ENCODE measurements around the gene VPS33A. TPM values are rescaled to one million over a fixed set of nuclear protein-coding genes. Genes with fewer than 3 reads are reported as not detected.

Gene VPS33A
- total and polyA plus RNA-seq, 2 of the 13 experiments (the other 11 are each of a cell fraction or from before 2014, with no cell fraction given): 11.0 to 43.6 TPM

- TF ChIP-seq CENPT (CRISPR knock-in tag; IDR thresholded peaks at IDR 0.05; ENCODE audit: low read depth): no peak
- TF ChIP-seq POGK (CRISPR knock-in tag; conservative IDR thresholded peaks at IDR 0.05): no peak
- no peak for TF ChIP-seq ZNF83 (CRISPR knock-in tag; IDR thresholded peaks at IDR 0.05; ENCODE audit: borderline replicate concordance)
- no peak for TF ChIP-seq PPARG (CRISPR knock-in tag; conservative IDR thresholded peaks at IDR 0.05)
- no peak for TF ChIP-seq ZNF652 (CRISPR knock-in tag; IDR thresholded peaks at IDR 0.05; ENCODE audit: borderline replicate concordance, low read depth)
- no peak for TF ChIP-seq NR3C1 (CRISPR knock-in tag; IDR thresholded peaks at IDR 0.05)
- TF ChIP-seq ZNF275 (CRISPR knock-in tag; IDR thresholded peaks at IDR 0.05; ENCODE audit: borderline replicate concordance): no peak
- TF ChIP-seq ZFP41 (CRISPR knock-in tag; IDR thresholded peaks at IDR 0.05; ENCODE audit: borderline replicate concordance): no peak
- 0 out of 2 replicates have a peak, but pooled peaks have one; percentile 15 for TF ChIP-seq SALL1 (CRISPR knock-in tag; IDR thresholded peaks at IDR 0.05)
- peak; percentile 28; the same call in 1 of the 2 replicates for TF ChIP-seq ZNF225 (CRISPR knock-in tag; IDR thresholded peaks at IDR 0.05)
- TF ChIP-seq ZNF563 (CRISPR knock-in tag; IDR thresholded peaks at IDR 0.05): 0 out of 2 replicates have a peak, but pooled peaks have one; percentile 42
- no peak for TF ChIP-seq HOMEZ (CRISPR knock-in tag; IDR thresholded peaks at IDR 0.05; ENCODE audit: low read depth)
- TF ChIP-seq TAF15 (IDR thresholded peaks at IDR 0.05; ENCODE audit: low read depth, low read length, poor library complexity, severe bottlenecking): no peak
- no peak for TF ChIP-seq ZNF75D (CRISPR knock-in tag; IDR thresholded peaks at IDR 0.05; ENCODE audit: borderline replicate concordance)
- no peak for TF ChIP-seq ZBTB37 (CRISPR knock-in tag; IDR thresholded peaks at IDR 0.05)
- no peak for TF ChIP-seq E2F2 (CRISPR knock-in tag; IDR thresholded peaks at IDR 0.05; ENCODE audit: borderline replicate concordance)
- TF ChIP-seq ZBTB1 (CRISPR knock-in tag; IDR thresholded peaks at IDR 0.05; ENCODE audit: borderline replicate concordance): no peak
- TF ChIP-seq IRX3 (CRISPR knock-in tag; IDR thresholded peaks at IDR 0.05; ENCODE audit: borderline replicate concordance, low read depth): no peak
- TF ChIP-seq SMARCC2 (IDR thresholded peaks at IDR 0.05): no peak
- TF ChIP-seq MTERF4 (CRISPR knock-in tag; IDR thresholded peaks at IDR 0.05): no peak
Measured at GRCh38 chr12:122203301-122204166, 62.8 kb downstream of the VPS33A start, which contains the start of gene B3GNT4 (continued).

All from HepG2 (cell line).